H9 (cell line): Measurements from ENCODE around the gene ETV6. TPM values are rescaled to one million over a fixed set of nuclear protein-coding genes. Genes with fewer than 3 reads are reported as not detected.

Experiments
- DNase-seq: peaks from one replicate; pipeline ENCODE4 v3.0.0-alpha.2; 2017
- H2AFZ ChIP-seq: one replicate; pipeline ENCODE4 v1.6.1; 2013; ENCODE audit warnings: mild to moderate bottlenecking, low read length, control low read depth, moderate library complexity
- H2AK5ac ChIP-seq: 2 replicates; pipeline ENCODE4 v1.6.1; 2013; ENCODE audit warnings: low read length, control low read depth, mixed read lengths; ENCODE audit not compliant: insufficient read length
- H2BK120ac ChIP-seq: one replicate; pipeline ENCODE4 v1.6.1; 2013; ENCODE audit warnings: low read depth, mild to moderate bottlenecking, low read length, control low read depth, inconsistent platforms; ENCODE audit not compliant: poor library complexity, severe bottlenecking
- H2BK12ac ChIP-seq: 2 replicates; pipeline ENCODE4 v1.6.1; 2013; ENCODE audit warnings: low read length, control low read depth, mixed read lengths, low read depth; ENCODE audit not compliant: insufficient read length
- H2BK15ac ChIP-seq: 2 replicates; pipeline ENCODE4 v1.6.1; 2013; ENCODE audit warnings: low read depth, low read length, control low read depth
- H2BK20ac ChIP-seq: one replicate; pipeline ENCODE4 v1.6.1; 2013; ENCODE audit warnings: low read depth, mild to moderate bottlenecking, low read length, control low read depth, inconsistent platforms; ENCODE audit not compliant: poor library complexity, severe bottlenecking
- H2BK5ac ChIP-seq: 2 replicates; pipeline ENCODE4 v1.6.1; 2013; ENCODE audit warnings: low read length, control low read depth, mixed read lengths; ENCODE audit not compliant: insufficient read length
- H3K14ac ChIP-seq: 2 replicates; pipeline ENCODE4 v1.6.1; 2013; ENCODE audit warnings: low read length, control low read depth; ENCODE audit not compliant: insufficient read depth
- H3K18ac ChIP-seq: 2 replicates; pipeline ENCODE4 v1.6.1; 2013; ENCODE audit warnings: low read depth, mild to moderate bottlenecking, mixed read lengths, low read length, control low read depth; ENCODE audit not compliant: insufficient read length
- H3K23ac ChIP-seq: 2 replicates; pipeline ENCODE4 v1.6.1; 2013; ENCODE audit warnings: low read length, control low read depth, mixed read lengths, low read depth; ENCODE audit not compliant: insufficient read length
- H3K23me2 ChIP-seq: 2 replicates; pipeline ENCODE4 v1.6.1; 2013; ENCODE audit warnings: low read depth, mild to moderate bottlenecking, mixed read lengths, low read length, control low read depth; ENCODE audit not compliant: insufficient read length, poor library complexity, severe bottlenecking
- H3K27ac ChIP-seq: 2 replicates; pipeline ENCODE4 v1.5.1; 2013; ENCODE audit warnings: low read length, control low read depth, mixed read lengths, low read depth; ENCODE audit not compliant: insufficient read length
- H3K27me3 ChIP-seq: 2 replicates; pipeline ENCODE4 v1.6.1; 2013; ENCODE audit warnings: low read length, control low read depth, inconsistent platforms; ENCODE audit not compliant: insufficient read depth
- H3K4ac ChIP-seq: 2 replicates; pipeline ENCODE4 v1.6.1; 2013; ENCODE audit warnings: low read depth, mild to moderate bottlenecking, control low read depth, inconsistent platforms, low read length, moderate library complexity
- H3K4me1 ChIP-seq: 2 replicates; pipeline ENCODE4 v1.6.1; 2013; ENCODE audit warnings: low read length, control low read depth, inconsistent platforms; ENCODE audit not compliant: insufficient read depth
- H3K4me2 ChIP-seq: 2 replicates; pipeline ENCODE4 v1.6.1; 2013; ENCODE audit warnings: low read length, control low read depth, mixed read lengths; ENCODE audit not compliant: insufficient read length, insufficient read depth
- H3K56ac ChIP-seq: 2 replicates; pipeline ENCODE4 v1.6.1; 2013; ENCODE audit warnings: low read depth, mild to moderate bottlenecking, mixed read lengths, low read length, control low read depth; ENCODE audit not compliant: insufficient read length
- H3K79me1 ChIP-seq: 2 replicates; pipeline ENCODE4 v1.6.1; 2013; ENCODE audit warnings: low read depth, mild to moderate bottlenecking, moderate library complexity, low read length, control low read depth, inconsistent platforms; ENCODE audit not compliant: insufficient read depth, poor library complexity, severe bottlenecking
- H3K79me2 ChIP-seq: 2 replicates; pipeline ENCODE4 v1.6.1; 2013; ENCODE audit warnings: low read length, control low read depth, inconsistent platforms; ENCODE audit not compliant: insufficient read depth
- H3K9ac ChIP-seq: 2 replicates; pipeline ENCODE4 v1.6.1; 2013; ENCODE audit warnings: low read length, control low read depth, mixed read lengths; ENCODE audit not compliant: insufficient read length; ENCODE audit errors: extremely low read depth
- H3K9me3 ChIP-seq: one replicate; pipeline ENCODE4 v1.6.1; 2013; ENCODE audit warnings: low read depth, low read length, inconsistent platforms; ENCODE audit not compliant: control insufficient read depth
- H3T11ph ChIP-seq: one replicate; pipeline ENCODE4 v1.6.1; 2013; ENCODE audit warnings: mild to moderate bottlenecking, low read length, control low read depth, inconsistent platforms
- H4K20me1 ChIP-seq: one replicate; pipeline ENCODE4 v1.6.1; 2013; ENCODE audit not compliant: control insufficient read depth, insufficient read length, insufficient read depth
- H4K5ac ChIP-seq: 2 replicates; pipeline ENCODE4 v1.6.1; 2013; ENCODE audit warnings: low read depth, mild to moderate bottlenecking, mixed read lengths, low read length, control low read depth; ENCODE audit not compliant: insufficient read length
- H4K8ac ChIP-seq: replicated peaks from 2 replicates; pipeline ENCODE4 v1.6.1; 2013; ENCODE audit warnings: low read length, control low read depth, mixed read lengths, low read depth; ENCODE audit not compliant: insufficient read length
- H4K91ac ChIP-seq: 2 replicates; pipeline ENCODE4 v1.6.1; 2013; ENCODE audit warnings: low read depth, mild to moderate bottlenecking, moderate library complexity, mixed read lengths, low read length, control low read depth; ENCODE audit not compliant: insufficient read length
- H3K27ac Mint-ChIP-seq, 3 experiments: 2 replicates in 2 of 3; 3 replicates in 1 of 3; pipeline ENCODE4 v1.8.0; 2020 to 2021; ENCODE audit warnings: mixed read lengths in 3 of 3, mild to moderate bottlenecking in 1 of 3, moderate library complexity in 1 of 3
- H3K27me3 Mint-ChIP-seq: 2 replicates; pipeline ENCODE4 v1.8.0; 2021; ENCODE audit warnings: low read depth, mild to moderate bottlenecking, moderate library complexity, mixed read lengths
- H3K36me3 Mint-ChIP-seq, 3 experiments: 2 replicates in 2 of 3; 3 replicates in 1 of 3; pipeline ENCODE4 v1.8.0; 2020 to 2021; ENCODE audit warnings: low read depth in 3 of 3, mixed read lengths in 3 of 3; ENCODE audit not compliant: insufficient read depth in 1 of 3
- H3K4me1 Mint-ChIP-seq, 2 experiments: 2 replicates each; pipeline ENCODE4 v1.8.0; 2020; ENCODE audit warnings: mixed read lengths in 2 of 2
- H3K4me3 Mint-ChIP-seq, 2 experiments: 2 replicates in 1 of 2; 3 replicates in 1 of 2; pipeline ENCODE4 v1.8.0; 2020 to 2021; ENCODE audit warnings: mild to moderate bottlenecking in 2 of 2, mixed read lengths in 2 of 2, moderate library complexity in 1 of 2
- H3K9me3 Mint-ChIP-seq, 2 experiments: 2 replicates in 1 of 2; 3 replicates in 1 of 2; pipeline ENCODE4 v1.8.0; 2020; ENCODE audit warnings: mild to moderate bottlenecking in 2 of 2, mixed read lengths in 2 of 2, moderate library complexity in 1 of 2
- CTCF ChIP-seq: fragments of 200-600 bp; sonication (generic); conservative IDR thresholded peaks from 3 replicates; pipeline ENCODE4 v1.8.0; 2021; ENCODE audit warnings: antibody characterized with exemption, mild to moderate bottlenecking
- WGBS: extraction: QIAGEN DNeasy Blood & Tissue Kit; methylation state at CpG from one replicate; pipeline ENCODE4 v1.1.7; 2013; ENCODE audit warnings: missing lambda C conversion rate, low lambda C conversion rate, mixed read lengths; ENCODE audit not compliant: insufficient read length; ENCODE audit errors: extremely low coverage; 5-methylcytosine and 5-hydroxymethylcytosine counted together
- total RNA-seq: library from RNA; stranded (reverse); gene quantifications from 2 replicates; pipeline ENCODE4 v1.2.1, GENCODE V29; 2021

The ETV6 gene
- total RNA-seq, 1 experiment from 2014 or later = 28.7 TPM

- no peak for TF ChIP-seq CTCF
- Histone ChIP-seq H2BK15ac (no peak overlapping the region), H3K9ac (no peak overlapping the region), H3K14ac (no peak overlapping the region), H2AK5ac (no peak overlapping the region), H2BK5ac (no peak overlapping the region), H2BK120ac (no peak overlapping the region), H4K8ac (no peak overlapping the region), H3K9me3 (no peaks in the 10 kb centered on the region), H4K5ac (no peak overlapping the region), H3T11ph (no peak overlapping the region), H3K4ac (no peak overlapping the region), H3K23me2 (no peaks in the 10 kb centered on the region), H3K18ac (no peak overlapping the region), H2BK12ac (no peak overlapping the region), H4K91ac (no peak overlapping the region), H3K79me1 (no peaks in the 10 kb centered on the region), H3K4me2 (no peak overlapping the region), H4K20me1 (no peaks in the 10 kb centered on the region), H3K23ac (no peak overlapping the region), H2AFZ (no peak overlapping the region), H2BK20ac (no peak overlapping the region), H3K4me1 (no peaks in the 10 kb centered on the region), H3K27me3 (no peaks in the 10 kb centered on the region), H3K56ac (no peak overlapping the region), H3K79me2 (no peaks in the 10 kb centered on the region), H3K27ac (no peak overlapping the region)
- Mint-ChIP-seq H3K9me3 (no peaks in the 10 kb centered on the region), H3K36me3 (peaks cover 3 to 6% (median 4%) of the 10 kb centered on the region in 3 experiments; a peak in 5 of 7 replicates), H3K27ac (no peak overlapping the region), H3K4me3 (no peak overlapping the region), H3K27me3 (no peaks in the 10 kb centered on the region), H3K4me1 (peaks cover 13 to 14% of the 10 kb centered on the region in 2 experiments)
- DNase-seq = no peak
- no CpG with 5 or more reads among the region's 3 CpGs for WGBS
These were observed 247.0 kb downstream of the ETV6 start for GRCh38 chr12:11896417-11896929.
